GM12878 (cell line): Measurements from ENCODE around the gene XNDC1N. TPM values are rescaled to one million over a fixed set of nuclear protein-coding genes. Genes with fewer than 3 reads are reported as not detected.

Experiments used
- EP300 ChIP-seq, 2 experiments: fragments of 150-350 bp in 1 of 2; IDR thresholded peaks; 2 replicates each; pipeline ENCODE4 v1.6.1; 2011 to 2012; ENCODE audit warnings: low read depth in 2 of 2, low read length in 2 of 2, borderline replicate concordance in 1 of 2, improper control_type of control experiment in 1 of 2, inconsistent platforms in 1 of 2; ENCODE audit not compliant: control insufficient read depth in 1 of 2
- IKZF1 ChIP-seq: fragments of 450-650 bp; conservative IDR thresholded peaks from 2 replicates; pipeline ENCODE4 v1.6.1; 2017; ENCODE audit warnings: antibody characterized with exemption, mild to moderate bottlenecking
- KDM1A ChIP-seq: fragments of 200-600 bp; sonication (generic); IDR thresholded peaks from 2 replicates; pipeline ENCODE4 v1.6.1; 2016; ENCODE audit warnings: borderline replicate concordance
- PAX5 ChIP-seq: IDR thresholded peaks from 2 replicates; pipeline ENCODE4 v1.6.1; 2011; ENCODE audit warnings: low read depth, low read length, borderline replicate concordance
- RAD21 ChIP-seq: IDR thresholded peaks from 2 replicates; pipeline ENCODE4 v1.6.1; 2011; ENCODE audit warnings: mild to moderate bottlenecking, low read depth, low read length, moderate library complexity; ENCODE audit not compliant: insufficient read depth
- SKIL ChIP-seq: fragments of 450-650 bp; IDR thresholded peaks from 2 replicates; pipeline ENCODE4 v1.6.1; 2017; ENCODE audit warnings: mild to moderate bottlenecking, low read depth, inconsistent platforms; ENCODE audit not compliant: poor library complexity, severe bottlenecking
- TCF7 ChIP-seq: IDR thresholded peaks from 2 replicates; pipeline ENCODE4 v1.6.1; 2014; ENCODE audit warnings: antibody characterized with exemption, borderline replicate concordance
- YY1 ChIP-seq: IDR thresholded peaks from 2 replicates; pipeline ENCODE4 v1.6.1; 2011; ENCODE audit warnings: low read depth, mild to moderate bottlenecking, low read length
- ZBTB4 ChIP-seq: fragments of 450-650 bp; formaldehyde crosslinking; IDR thresholded peaks from 2 replicates; pipeline ENCODE4 v1.4.0; 2022; ENCODE audit warnings: mild to moderate bottlenecking, moderate library complexity
- polyA plus RNA-seq, 11 experiments: library from polyadenylated mRNA; depleted of rRNA in 4 of 11; unstranded in 6 of 11; stranded (reverse) in 5 of 11; fragments of >200 nt; fragmentation: Nextera tagmentation in 4 of 11; fragmentation: Illumina TruSeq in 1 of 11; extraction: Ambion mirVana in 4 of 11; extraction: Trizol in 1 of 11; gene quantifications; 1 replicate in 1 of 11; 2 replicates in 10 of 11; pipeline versions ENCODE4 v1.2.1 to v1.2.3, GENCODE V29; 2011 to 2016; ENCODE audit warnings: inconsistent platforms in 2 of 11, missing spikeins in 2 of 11, low read depth in 1 of 11
- total RNA-seq, 4 experiments: library from RNA; depleted of rRNA in 3 of 4; stranded (reverse); fragments of >200 nt in 3 of 4; fragmentation: Illumina TruSeq in 1 of 4; extraction: Trizol in 1 of 4; gene quantifications; 2 replicates each; pipeline versions ENCODE4 v1.2.1 to v1.2.3, GENCODE V29; 2013 to 2021

Gene XNDC1N
- total and polyA plus RNA-seq, 10 of the 15 experiments (the other 5 are each of a cell fraction or from before 2014, with no cell fraction given) = 5.7 to 13.7 (median 9.8) TPM

- TF ChIP-seq ZBTB4 (CRISPR knock-in tag) = no peak
- TF ChIP-seq YY1 = no peak
- peak; percentile 68 for TF ChIP-seq IKZF1
- no peak for TF ChIP-seq TCF7
- no peak for TF ChIP-seq RAD21
- TF ChIP-seq KDM1A = no peak
- peak; percentile 22 for TF ChIP-seq SKIL
- TF ChIP-seq EP300 (IDR thresholded peaks at IDR 0.05; ENCODE audit: borderline replicate concordance in 1 of 2, control insufficient read depth in 1 of 2, low read depth in 2 of 2, low read length in 2 of 2) = no peak
- no peak for TF ChIP-seq PAX5
Observed at GRCh38 chr11:71934213-71934612, 5.8 kb upstream of the XNDC1N start (continued).
